Measurements from ENCODE around the gene HRK.

Gene HRK

GRCh38 chr12:116898669-116899068 lies 17.4 kb upstream of the HRK start:
- DNase-seq (ENCODE audit: low spot score) = peak; percentile 42

- no peak for DNase-seq (ENCODE audit: low spot score)
Observed at GRCh38 chr12:116897476-116897875, 16.2 kb upstream of the HRK start.

DNA sequence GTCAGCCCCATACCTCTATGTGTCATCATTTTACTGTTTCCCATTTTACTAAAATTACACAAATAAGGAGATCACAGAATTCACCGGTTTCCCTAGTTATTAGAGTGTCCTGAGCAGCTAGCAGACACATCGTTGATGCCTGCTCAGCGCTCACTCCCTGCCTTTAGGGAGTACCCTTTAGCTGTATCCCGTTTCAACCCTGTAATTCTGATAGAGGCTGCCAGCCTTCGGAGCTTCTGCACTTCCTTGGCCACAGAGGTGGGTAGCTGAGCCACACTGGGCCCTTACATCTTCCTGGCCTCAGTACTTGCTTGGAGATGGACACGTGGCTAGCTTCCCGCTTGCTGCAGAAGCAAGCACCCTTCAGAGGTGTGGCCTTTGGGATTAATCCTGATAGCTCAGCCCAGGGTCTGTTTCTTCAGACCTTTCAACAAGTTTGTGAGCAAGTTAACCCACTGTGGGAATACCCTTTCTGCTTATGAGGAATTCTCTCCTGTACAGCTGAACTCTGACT lies 15.2 kb upstream of the HRK start:
- DNase-seq (ENCODE audit: low spot score) = no peak

GRCh38 chr12:116894913-116895312 lies 13.7 kb upstream of the HRK start:
- no peak for DNase-seq (ENCODE audit: low spot score)

DNA sequence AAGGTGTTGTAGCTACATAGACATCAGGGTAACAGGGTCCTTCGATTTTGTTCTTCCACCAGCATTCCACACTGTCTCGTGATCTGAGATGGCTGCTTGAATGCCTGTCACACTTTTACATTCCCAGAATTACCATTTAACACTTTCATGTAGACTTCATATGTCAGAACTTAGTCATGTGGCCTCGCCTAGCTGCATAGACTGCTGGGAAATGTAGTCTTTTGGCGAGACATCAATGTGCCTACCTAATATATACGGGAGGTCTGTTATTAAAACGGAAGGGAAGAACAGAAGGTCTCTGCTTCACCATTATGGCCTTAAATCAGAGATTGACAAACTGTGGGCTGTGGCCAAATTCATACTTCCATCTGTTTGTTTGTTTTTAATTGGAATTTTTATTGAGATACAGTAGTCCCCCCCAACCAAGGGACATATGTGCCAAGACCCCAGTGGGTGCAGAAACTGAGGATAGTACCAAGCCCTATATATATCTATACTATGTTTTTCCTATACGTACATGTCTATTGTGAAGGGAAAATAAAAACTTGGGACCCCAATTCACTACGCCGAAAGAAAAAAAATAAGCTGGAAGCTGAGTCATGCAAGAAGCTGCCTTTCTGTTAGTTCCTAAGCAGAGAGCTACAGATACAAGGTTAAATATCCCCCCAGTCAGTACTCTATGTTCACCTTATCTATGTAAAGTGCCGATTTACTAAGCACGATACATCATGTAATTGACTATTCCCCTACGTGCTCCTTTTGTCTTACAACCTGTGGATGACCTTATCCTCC lies 11.3 kb upstream of the HRK start:
- peak; percentile 68 for DNase-seq (ENCODE audit: low spot score)

GRCh38 chr12:116891019-116891418 lies 9.8 kb upstream of the HRK start:
- no peak for DNase-seq (ENCODE audit: low spot score)

GRCh38 chr12:116890330-116890729 lies 9.1 kb upstream of the HRK start:
- no peak for DNase-seq (ENCODE audit: low spot score)

GRCh38 chr12:116887897-116888296 lies 6.7 kb upstream of the HRK start:
- DNase-seq (ENCODE audit: low spot score) = no peak

DNA sequence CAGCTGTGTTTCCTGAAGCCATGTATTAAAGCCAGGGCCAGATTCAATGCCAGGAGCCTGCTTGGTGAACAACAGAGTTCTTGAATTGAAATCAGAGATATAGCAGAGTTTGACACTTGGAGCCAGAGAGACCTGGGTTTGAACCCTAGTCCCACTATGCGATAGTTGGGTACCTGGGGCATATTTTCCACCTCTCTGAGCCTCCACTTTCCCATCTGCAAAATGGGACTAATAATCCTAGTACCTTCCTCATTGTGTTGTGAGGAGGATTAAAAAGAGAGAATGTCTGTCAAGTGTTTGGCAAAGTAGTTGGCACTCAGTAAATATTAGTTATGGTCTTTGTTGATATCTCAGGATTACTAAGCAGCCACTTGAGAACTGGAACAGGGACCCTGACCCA lies 6.0 kb upstream of the HRK start:
- no peak for DNase-seq (ENCODE audit: low spot score)

DNA sequence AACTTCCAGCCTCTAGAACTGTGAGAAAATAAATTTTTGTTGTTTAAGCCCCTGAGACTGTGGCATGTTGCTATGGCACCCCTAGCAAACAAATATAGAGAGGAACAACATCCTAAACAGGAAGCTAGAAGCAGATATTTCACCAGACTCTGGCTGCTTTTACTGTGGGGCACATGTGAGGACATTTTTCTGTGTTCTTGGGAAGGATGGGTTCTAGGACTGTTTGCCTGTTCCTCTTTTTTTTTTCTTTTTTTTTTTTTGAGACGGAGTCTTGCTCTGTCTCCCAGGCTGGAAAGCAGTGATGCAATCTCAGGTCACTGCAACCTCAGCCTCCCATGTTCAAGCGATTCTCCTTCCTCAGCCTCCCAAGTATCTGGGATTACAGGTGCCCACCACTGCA lies 4.2 kb upstream of the HRK start:
- DNase-seq (ENCODE audit: low spot score) = peak; percentile 89

DNA sequence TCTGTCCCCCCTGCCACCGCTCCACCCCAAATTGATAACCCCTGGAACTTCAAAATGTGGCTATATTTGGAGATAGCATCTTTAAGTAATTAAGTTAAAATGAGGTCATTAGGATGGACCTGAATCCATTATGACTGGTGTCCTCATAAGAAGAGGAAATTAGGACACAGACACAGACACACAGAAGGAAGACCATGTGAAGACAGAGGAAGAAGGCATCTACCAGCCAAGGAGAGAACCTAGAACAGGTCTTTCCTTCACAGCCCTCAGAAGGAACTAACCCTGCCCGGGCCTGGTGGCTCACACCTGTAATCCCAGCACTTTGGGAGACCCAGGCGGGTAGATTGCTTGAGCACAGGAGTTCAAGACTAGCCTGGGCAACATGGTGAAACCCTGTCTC lies 3.6 kb upstream of the HRK start:
- DNase-seq (ENCODE audit: low spot score) = no peak

- peak; percentile 68 for DNase-seq (ENCODE audit: low spot score)
Observed at GRCh38 chr12:116882742-116883141, 1.5 kb upstream of the HRK start.

GRCh38 chr12:116881877-116882507 lies 751 bp upstream of the HRK start:
- peak; percentile 45 for DNase-seq (ENCODE audit: low spot score)

DNA sequence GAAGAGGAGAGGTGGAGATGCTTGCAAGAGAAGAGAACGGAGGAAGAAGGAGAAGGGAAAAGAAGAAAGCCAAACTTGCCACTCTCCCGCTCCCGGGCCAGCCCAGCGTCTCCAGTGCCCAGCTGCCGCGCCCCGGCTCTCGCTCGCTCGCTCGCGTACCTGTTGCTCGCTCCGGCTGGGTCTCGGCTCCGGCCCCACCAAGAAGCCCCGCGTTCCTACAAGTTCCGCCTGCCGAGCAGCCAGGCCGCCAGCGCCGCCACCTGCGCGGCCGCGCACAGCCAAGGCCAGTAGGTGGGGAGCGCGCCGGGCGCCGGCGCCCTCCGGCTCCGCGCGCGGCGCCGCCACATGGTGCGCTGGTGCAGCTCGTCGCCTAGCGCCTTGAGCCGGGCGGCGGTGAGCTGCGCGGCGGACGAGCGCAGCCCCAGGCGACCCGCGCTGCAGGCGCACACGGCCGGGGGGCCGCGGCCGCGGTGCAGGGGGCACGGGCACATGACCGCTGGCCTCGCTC lies 370 bp downstream of the HRK start:
- DNase-seq (ENCODE audit: low spot score) = peak; percentile 86

- DNase-seq (ENCODE audit: low spot score) = peak; percentile 60
Observed at GRCh38 chr12:116880213-116880816, 926 bp downstream of the HRK start.

- peak; percentile 53 for DNase-seq (ENCODE audit: low spot score)
Observed at GRCh38 chr12:116879509-116880212, 1.6 kb downstream of the HRK start.

GRCh38 chr12:116878567-116879508 lies 2.4 kb downstream of the HRK start:
- peak; percentile 32 for DNase-seq (ENCODE audit: low spot score)

DNA sequence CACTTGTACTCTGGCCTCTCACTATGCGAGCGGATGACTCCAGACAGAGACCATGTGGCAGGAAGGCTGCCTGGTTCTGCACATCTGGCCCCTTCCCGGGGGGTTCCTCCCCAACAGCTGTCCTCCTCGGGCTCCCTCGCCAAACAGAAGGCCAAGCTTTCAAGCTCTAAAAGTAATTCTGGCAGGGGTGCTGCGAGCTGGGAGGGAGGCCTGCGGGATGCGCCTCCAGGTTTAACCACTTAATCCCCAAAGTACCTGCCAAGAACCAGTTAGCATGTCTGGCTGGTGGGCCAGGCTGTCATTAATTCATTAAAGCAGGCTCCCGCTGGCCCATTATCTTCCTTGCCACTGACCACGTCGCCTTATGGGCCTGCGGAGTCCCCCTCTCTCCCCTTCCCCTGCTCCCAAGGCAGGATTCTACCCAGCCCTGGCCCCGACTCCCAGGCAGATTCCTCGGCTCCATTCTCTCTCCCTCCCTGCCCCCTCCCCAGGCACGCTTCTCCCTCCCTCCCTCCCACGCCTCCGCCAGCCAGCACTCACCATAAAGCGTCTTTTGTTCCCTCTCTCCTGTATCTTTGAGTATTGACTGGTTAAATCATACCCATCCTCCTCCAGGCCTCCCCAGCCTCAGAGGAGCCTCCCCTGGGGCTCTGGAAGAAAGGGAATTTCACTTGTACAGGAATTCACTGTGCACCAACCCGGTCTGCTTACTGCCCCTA lies 4.9 kb downstream of the HRK start:
- no peak for DNase-seq (ENCODE audit: low spot score)

GRCh38 chr12:116874324-116874995 lies 6.8 kb downstream of the HRK start:
- DNase-seq (ENCODE audit: low spot score) = no peak

DNA sequence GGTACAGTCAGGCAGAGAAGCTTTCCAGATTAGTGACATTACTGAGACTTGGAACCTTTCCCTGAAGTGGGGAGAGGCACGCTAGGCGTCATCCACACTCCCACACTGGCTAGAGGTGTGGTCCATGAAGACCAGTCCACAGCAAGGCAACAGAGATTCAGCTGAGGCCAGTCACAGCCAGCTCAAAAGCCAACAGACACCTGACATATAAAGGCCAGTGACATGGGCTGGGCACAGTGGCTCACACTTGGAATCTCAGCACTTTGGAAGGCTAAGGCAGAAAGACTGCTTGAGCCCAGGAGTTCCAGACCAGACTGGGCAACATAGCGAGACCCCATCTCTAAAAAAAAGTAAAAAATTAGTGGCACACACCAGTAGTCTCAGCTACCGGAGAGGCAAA lies 10.9 kb downstream of the HRK start:
- DNase-seq (ENCODE audit: low spot score) = no peak
